GM21786 (cell line): ENCODE measurements around the gene EIF4G1.

Experiments used
- ATAC-seq: cut with Tn5 transposase; IDR thresholded peaks from one replicate; pipeline ENCODE4 v1.9.1; 2021; ENCODE audit not compliant: unreplicated experiment

Gene EIF4G1

GRCh38 chr3:184381261-184382224, 67.1 kb downstream of the EIF4G1 start:
- ATAC-seq, result no peak

DNA sequence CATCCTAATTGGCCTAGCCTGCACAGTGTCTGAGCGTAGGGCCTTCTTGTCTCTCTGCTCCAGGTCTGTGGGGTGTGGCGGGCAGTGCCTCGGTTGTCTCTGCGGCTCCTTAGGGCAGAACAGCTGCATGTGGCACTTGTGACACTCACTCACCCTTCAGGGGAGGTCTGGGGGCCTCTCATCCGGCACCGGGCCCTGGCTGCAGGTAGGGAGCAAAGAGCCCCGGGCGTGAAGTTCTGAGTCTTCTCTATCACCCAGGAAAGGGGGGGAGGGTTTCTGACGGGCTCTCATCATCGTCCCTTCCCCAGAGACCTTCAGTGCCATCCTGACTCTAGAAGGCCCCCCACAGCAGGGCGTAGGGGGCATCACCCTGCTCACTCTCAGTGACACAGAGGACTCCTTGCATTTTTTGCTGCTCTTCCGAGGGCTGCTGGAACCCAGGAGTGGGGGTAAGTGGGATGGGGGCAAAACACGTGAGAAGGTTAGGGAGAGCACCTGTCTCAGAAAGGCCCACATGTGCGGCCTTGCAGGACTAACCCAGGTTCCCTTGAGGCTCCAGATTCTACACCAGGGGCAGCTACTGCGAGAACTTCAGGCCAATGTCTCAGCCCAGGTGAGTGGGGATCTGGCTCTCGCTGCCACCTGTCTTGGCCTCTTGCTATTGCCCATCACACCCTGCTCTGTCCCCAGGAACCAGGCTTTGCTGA, 68.1 kb downstream of the EIF4G1 start:
- ATAC-seq, result no peak

- ATAC-seq, result no peak
These were observed 68.8 kb downstream of the EIF4G1 start for GRCh38 chr3:184383033-184383740.

- no peak for ATAC-seq
These were observed 69.9 kb downstream of the EIF4G1 start for GRCh38 chr3:184384342-184384741.
